Natural killer cell treated with Interleukin-12 subunit alpha and Interleukin-12 subunit beta and Interleukin-15 and Interleukin-18, amount 100 ng/mL, for 72 hours (primary cell): Measurements from ENCODE around the gene HPCAL1. TPM values are rescaled to one million over a fixed set of nuclear protein-coding genes. Genes with fewer than 3 reads are reported as not detected.
"Not testable (repeated sequence)": the region's sequence is repeated elsewhere in the genome, so short reads cannot be mapped to it uniquely, and the experiment has no call there.

Source experiments
- ATAC-seq, 2 donors: fragments of 150-1000 bp; cut with Tn5 transposase in 1 of 2; sonication (Bioruptor Pico), chemical (Tn5 transposase) in 1 of 2; 2 replicates each; pipeline ENCODE4 v1.10.0; 2021
- DNase-seq: peaks from one replicate; pipeline ENCODE4 v3.0.0; 2022; ENCODE audit warnings: low spot score
- H3K27ac Mint-ChIP-seq, 2 donors: 1 replicate in 1 of 2; 2 replicates in 1 of 2; pipeline ENCODE4 v1.8.0; 2022; ENCODE audit warnings: mixed read lengths in 2 of 2, mild to moderate bottlenecking in 1 of 2, moderate library complexity in 1 of 2
- H3K27me3 Mint-ChIP-seq, 2 donors: 1 replicate in 1 of 2; 2 replicates in 1 of 2; pipeline ENCODE4 v1.8.0; 2022; ENCODE audit warnings: mixed read lengths in 2 of 2
- H3K36me3 Mint-ChIP-seq: one replicate; pipeline ENCODE4 v1.8.0; 2022; ENCODE audit warnings: mixed read lengths
- H3K4me1 Mint-ChIP-seq, 2 donors: 1 replicate in 1 of 2; 2 replicates in 1 of 2; pipeline ENCODE4 v1.8.0; 2022; ENCODE audit warnings: low read depth in 2 of 2, mixed read lengths in 2 of 2, mild to moderate bottlenecking in 1 of 2
- H3K4me3 Mint-ChIP-seq: one replicate; pipeline ENCODE4 v1.8.0; 2022; ENCODE audit warnings: mixed read lengths
- H3K9me3 Mint-ChIP-seq: 2 replicates; pipeline ENCODE4 v1.8.0; 2022; ENCODE audit warnings: mixed read lengths
- total RNA-seq, 2 donors: library from RNA; stranded (reverse); gene quantifications; one replicate each; pipeline ENCODE4 v1.2.3, GENCODE V29; 2022

Gene HPCAL1
- 10 to 100 TPM; 13.8 to 19.0 TPM for total RNA-seq

- peak; percentile 90 for DNase-seq
- Mint-ChIP-seq H3K27me3 (no peaks in the 10 kb centered on the region), H3K4me1 (peaks cover 37 to 43% of the 10 kb centered on the region in 2 donors), H3K4me3 (peak within 1 kb of the TSS; percentile 96), H3K9me3 (no peaks in the 10 kb centered on the region), H3K36me3 (no peaks in the 10 kb centered on the region), H3K27ac (no peak within 1 kb of the TSS)
- ATAC-seq: peak; percentile 87 to 92
These were observed at the start of gene HPCAL1 for GRCh38 chr2:10302479-10303180. Gene HPCAL1 (plus strand): TSS chr2:10302904. CDS start chr2:10419758, 116,854 bp downstream.

GRCh38 chr2:10253596-10254372 is 48.9 kb upstream of the HPCAL1 start:
- H3K4me3 Mint-ChIP-seq: no peak overlapping the region
- H3K27me3 Mint-ChIP-seq: peaks cover 0 to 9% of the 10 kb centered on the region in 2 donors
- peaks cover 23% of the 10 kb centered on the region for H3K36me3 Mint-ChIP-seq
- no peak for DNase-seq
- peaks cover 21 to 44% of the 10 kb centered on the region in 2 donors for H3K4me1 Mint-ChIP-seq
- H3K27ac Mint-ChIP-seq: peak overlapping the region in 1 of 2 donors; percentile 50
- H3K9me3 Mint-ChIP-seq: peaks cover 10% of the 10 kb centered on the region
- no peak for ATAC-seq

GRCh38 chr2:10254373-10255188 is 48.1 kb upstream of the HPCAL1 start:
- no peak overlapping the region for H3K27ac Mint-ChIP-seq
- no peak overlapping the region for H3K4me3 Mint-ChIP-seq
- ATAC-seq (no peak), DNase-seq (no peak)
- peaks cover 0 to 9% of the 10 kb centered on the region in 2 donors for H3K27me3 Mint-ChIP-seq
- peaks cover 23% of the 10 kb centered on the region for H3K36me3 Mint-ChIP-seq
- peaks cover 10% of the 10 kb centered on the region for H3K9me3 Mint-ChIP-seq
- H3K4me1 Mint-ChIP-seq: peaks cover 22 to 44% of the 10 kb centered on the region in 2 donors

GRCh38 chr2:10255189-10256030 is 47.3 kb upstream of the HPCAL1 start:
- Mint-ChIP-seq H3K4me3 (no peak overlapping the region), H3K27me3 (peaks cover 0 to 9% of the 10 kb centered on the region in 2 donors), H3K4me1 (peaks cover 22 to 44% of the 10 kb centered on the region in 2 donors), H3K27ac (no peak overlapping the region), H3K9me3 (peaks cover 5% of the 10 kb centered on the region), H3K36me3 (peaks cover 16% of the 10 kb centered on the region)
- no peak for ATAC-seq
- DNase-seq: no peak

GRCh38 chr2:10256031-10256514 is 46.6 kb upstream of the HPCAL1 start:
- Mint-ChIP-seq H3K36me3 (peaks cover 11% of the 10 kb centered on the region), H3K4me1 (peaks cover 22 to 44% of the 10 kb centered on the region in 2 donors), H3K27me3 (peaks cover 0 to 9% of the 10 kb centered on the region in 2 donors), H3K9me3 (no peaks in the 10 kb centered on the region), H3K27ac (no peak overlapping the region), H3K4me3 (no peak overlapping the region)
- DNase-seq (no peak), ATAC-seq (no peak)

GRCh38 chr2:10256515-10257031 is 46.1 kb upstream of the HPCAL1 start:
- no peak for DNase-seq
- Mint-ChIP-seq H3K9me3 (no peaks in the 10 kb centered on the region), H3K4me1 (peaks cover 22 to 44% of the 10 kb centered on the region in 2 donors), H3K27ac (no peak overlapping the region), H3K4me3 (peak overlapping the region; percentile 44), H3K36me3 (peaks cover 7% of the 10 kb centered on the region), H3K27me3 (peaks cover 0 to 9% of the 10 kb centered on the region in 2 donors)
- peak; percentile 70 for ATAC-seq

GRCh38 chr2:10257036-10257435 is 45.7 kb upstream of the HPCAL1 start:
- H3K27ac Mint-ChIP-seq: no peak overlapping the region
- H3K36me3 Mint-ChIP-seq: peaks cover 2% of the 10 kb centered on the region
- H3K4me3 Mint-ChIP-seq: peak overlapping the region; percentile 44
- DNase-seq (no peak), ATAC-seq (no peak)
- no peaks in the 10 kb centered on the region for H3K9me3 Mint-ChIP-seq
- peaks cover 22 to 44% of the 10 kb centered on the region in 2 donors for H3K4me1 Mint-ChIP-seq
- H3K27me3 Mint-ChIP-seq: peaks cover 0 to 9% of the 10 kb centered on the region in 2 donors

GRCh38 chr2:10257500-10258147 is 45.1 kb upstream of the HPCAL1 start:
- no peak overlapping the region for H3K27ac Mint-ChIP-seq
- H3K27me3 Mint-ChIP-seq: peaks cover 0 to 11% of the 10 kb centered on the region in 2 donors

GRCh38 chr2:10258326-10258725 is 44.4 kb upstream of the HPCAL1 start:
- Mint-ChIP-seq H3K27ac (peak overlapping the region in 1 of 2 donors; percentile 53), H3K4me3 (peak overlapping the region; percentile 48), H3K27me3 (peaks cover 0 to 12% of the 10 kb centered on the region in 2 donors), H3K9me3 (no peaks in the 10 kb centered on the region), H3K4me1 (peaks cover 22 to 43% of the 10 kb centered on the region in 2 donors), H3K36me3 (no peaks in the 10 kb centered on the region)
- DNase-seq (peak; percentile 41), ATAC-seq (no peak)

More at GRCh38 chr2:10257500-10258147, 45.1 kb upstream of the HPCAL1 start:
- H3K9me3 Mint-ChIP-seq: no peaks in the 10 kb centered on the region
- no peaks in the 10 kb centered on the region for H3K36me3 Mint-ChIP-seq
- ATAC-seq: no peak
- no peak overlapping the region for H3K4me3 Mint-ChIP-seq
- H3K4me1 Mint-ChIP-seq: peaks cover 22 to 44% of the 10 kb centered on the region in 2 donors
- peak; percentile 41 for DNase-seq

GRCh38 chr2:10258726-10259125 is 44.0 kb upstream of the HPCAL1 start:
- DNase-seq (peak; percentile 58), ATAC-seq (no peak)
- peak overlapping the region in 1 of 2 donors; percentile 53 for H3K27ac Mint-ChIP-seq
- peak overlapping the region; percentile 48 for H3K4me3 Mint-ChIP-seq
- H3K36me3 Mint-ChIP-seq: no peaks in the 10 kb centered on the region
- H3K27me3 Mint-ChIP-seq: peaks cover 0 to 9% of the 10 kb centered on the region in 2 donors
- no peaks in the 10 kb centered on the region for H3K9me3 Mint-ChIP-seq
- H3K4me1 Mint-ChIP-seq: peaks cover 22 to 40% of the 10 kb centered on the region in 2 donors

- Mint-ChIP-seq H3K4me1 (peaks cover 22 to 34% of the 10 kb centered on the region in 2 donors), H3K4me3 (no peak overlapping the region), H3K27ac (no peak overlapping the region), H3K27me3 (peaks cover 0 to 12% of the 10 kb centered on the region in 2 donors), H3K9me3 (no peaks in the 10 kb centered on the region), H3K36me3 (no peaks in the 10 kb centered on the region)
- ATAC-seq (no peak), DNase-seq (no peak)
These were observed 42.6 kb upstream of the HPCAL1 start for GRCh38 chr2:10260130-10260529.

GRCh38 chr2:10263526-10263925 is 39.2 kb upstream of the HPCAL1 start:
- not testable (repeated sequence) for DNase-seq, H3K27ac Mint-ChIP-seq, ATAC-seq, H3K4me3 Mint-ChIP-seq, H3K4me1 Mint-ChIP-seq, H3K9me3 Mint-ChIP-seq, H3K36me3 Mint-ChIP-seq
- H3K27me3 Mint-ChIP-seq: peaks cover 0 to 10% of the 10 kb centered on the region in 2 donors
